GM12878 (cell line): ENCODE measurements around the gene RPS5. TPM values are rescaled to one million over a fixed set of nuclear protein-coding genes. Genes with fewer than 3 reads are reported as not detected.

ENCODE experiments used
- ATF2 ChIP-seq: IDR thresholded peaks from 2 replicates; pipeline ENCODE4 v1.6.1; 2012; ENCODE audit warnings: low read length, inconsistent platforms
- BRCA1 ChIP-seq: IDR thresholded peaks from 2 replicates; pipeline ENCODE4 v1.6.1; 2011; ENCODE audit warnings: low read depth, low read length, improper control_type of control experiment
- DPF2 ChIP-seq: fragments of 450-650 bp; IDR thresholded peaks from 2 replicates; pipeline ENCODE4 v1.6.1; 2017; ENCODE audit warnings: mild to moderate bottlenecking
- E2F4 ChIP-seq: IDR thresholded peaks from 2 replicates; pipeline ENCODE4 v1.6.1; 2012; ENCODE audit warnings: low read depth, low read length, improper control_type of control experiment
- IRF5 ChIP-seq: fragments of 450-650 bp; IDR thresholded peaks from 2 replicates; pipeline ENCODE4 v1.6.1; 2017; ENCODE audit warnings: borderline replicate concordance
- NR2F1 ChIP-seq: fragments of 450-650 bp; conservative IDR thresholded peaks from 2 replicates; pipeline ENCODE4 v1.6.1; 2017; ENCODE audit warnings: mild to moderate bottlenecking
- PBX3 ChIP-seq: IDR thresholded peaks from 2 replicates; pipeline ENCODE4 v1.6.1; 2011; ENCODE audit warnings: mild to moderate bottlenecking, low read depth, low read length, moderate library complexity; ENCODE audit not compliant: insufficient replicate concordance
- POLR2AphosphoS2 ChIP-seq: IDR thresholded peaks from 2 replicates; pipeline ENCODE4 v1.6.1; 2011; ENCODE audit warnings: low read depth, mild to moderate bottlenecking, low read length, improper control_type of control experiment, moderate library complexity
- RELA ChIP-seq: fragments of 450-650 bp; IDR thresholded peaks from 2 replicates; pipeline ENCODE4 v1.8.0; 2014; ENCODE audit warnings: borderline replicate concordance; ENCODE audit not compliant: partially characterized antibody
- RELB ChIP-seq: fragments of 450-650 bp; IDR thresholded peaks from 2 replicates; pipeline ENCODE4 v1.6.1; 2017; ENCODE audit warnings: low read depth, mild to moderate bottlenecking, moderate library complexity
- SIX5 ChIP-seq: IDR thresholded peaks from 2 replicates; pipeline ENCODE4 v1.6.1; 2011; ENCODE audit warnings: mild to moderate bottlenecking, low read depth, low read length, moderate library complexity; ENCODE audit not compliant: severe bottlenecking
- SMARCA5 ChIP-seq: fragments of 450-650 bp; IDR thresholded peaks from 2 replicates; pipeline ENCODE4 v1.6.1; 2017; ENCODE audit warnings: mild to moderate bottlenecking
- SRF ChIP-seq, 2 experiments: IDR thresholded peaks; 2 replicates each; pipeline ENCODE4 v1.6.1; 2011; ENCODE audit warnings: low read depth in 2 of 2, low read length in 2 of 2, mild to moderate bottlenecking in 1 of 2, moderate library complexity in 1 of 2
- STAT3 ChIP-seq: IDR thresholded peaks from 2 replicates; pipeline ENCODE4 v1.6.1; 2011; ENCODE audit warnings: low read depth, low read length, improper control_type of control experiment
- YBX1 ChIP-seq: fragments of 450-650 bp; IDR thresholded peaks from 2 replicates; pipeline ENCODE4 v1.6.1; 2016; ENCODE audit warnings: antibody characterized with exemption
- polyA plus RNA-seq, 11 experiments: library from polyadenylated mRNA; depleted of rRNA in 4 of 11; unstranded in 6 of 11; stranded (reverse) in 5 of 11; fragments of >200 nt; fragmentation: Nextera tagmentation in 4 of 11; fragmentation: Illumina TruSeq in 1 of 11; extraction: Ambion mirVana in 4 of 11; extraction: Trizol in 1 of 11; gene quantifications; 1 replicate in 1 of 11; 2 replicates in 10 of 11; pipeline versions ENCODE4 v1.2.1 to v1.2.3, GENCODE V29; 2011 to 2016; ENCODE audit warnings: inconsistent platforms in 2 of 11, missing spikeins in 2 of 11, low read depth in 1 of 11
- total RNA-seq, 4 experiments: library from RNA; depleted of rRNA in 3 of 4; stranded (reverse); fragments of >200 nt in 3 of 4; fragmentation: Illumina TruSeq in 1 of 4; extraction: Trizol in 1 of 4; gene quantifications; 2 replicates each; pipeline versions ENCODE4 v1.2.1 to v1.2.3, GENCODE V29; 2013 to 2021
- TF ChIP-seq, protein P1 (sequence below): fragments of 450-650 bp; IDR thresholded peaks from 2 replicates; pipeline ENCODE4 v1.6.1; 2018; ENCODE audit warnings: borderline replicate concordance, mild to moderate bottlenecking; ENCODE audit not compliant: partially characterized antibody
- TF ChIP-seq, protein P2 (sequence below): fragments of 450-650 bp; IDR thresholded peaks from 2 replicates; pipeline ENCODE4 v1.6.1; 2018; ENCODE audit warnings: mild to moderate bottlenecking, low read depth, moderate library complexity; ENCODE audit not compliant: partially characterized antibody

Gene RPS5
- total and polyA plus RNA-seq, 10 of the 15 experiments (the other 5 are each of a cell fraction or from before 2014, with no cell fraction given) = 1,284 to 3,652 (median 1,922) TPM

- TF ChIP-seq, protein P1, sequence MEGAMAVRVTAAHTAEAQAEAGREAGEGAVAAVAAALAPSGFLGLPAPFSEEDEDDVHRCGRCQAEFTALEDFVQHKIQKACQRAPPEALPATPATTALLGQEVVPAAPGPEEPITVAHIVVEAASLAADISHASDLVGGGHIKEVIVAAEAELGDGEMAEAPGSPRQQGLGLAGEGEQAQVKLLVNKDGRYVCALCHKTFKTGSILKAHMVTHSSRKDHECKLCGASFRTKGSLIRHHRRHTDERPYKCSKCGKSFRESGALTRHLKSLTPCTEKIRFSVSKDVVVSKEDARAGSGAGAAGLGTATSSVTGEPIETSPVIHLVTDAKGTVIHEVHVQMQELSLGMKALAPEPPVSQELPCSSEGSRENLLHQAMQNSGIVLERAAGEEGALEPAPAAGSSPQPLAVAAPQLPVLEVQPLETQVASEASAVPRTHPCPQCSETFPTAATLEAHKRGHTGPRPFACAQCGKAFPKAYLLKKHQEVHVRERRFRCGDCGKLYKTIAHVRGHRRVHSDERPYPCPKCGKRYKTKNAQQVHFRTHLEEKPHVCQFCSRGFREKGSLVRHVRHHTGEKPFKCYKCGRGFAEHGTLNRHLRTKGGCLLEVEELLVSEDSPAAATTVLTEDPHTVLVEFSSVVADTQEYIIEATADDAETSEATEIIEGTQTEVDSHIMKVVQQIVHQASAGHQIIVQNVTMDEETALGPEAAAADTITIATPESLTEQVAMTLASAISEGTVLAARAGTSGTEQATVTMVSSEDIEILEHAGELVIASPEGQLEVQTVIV = no peak
- TF ChIP-seq POLR2AphosphoS2 = no peak
- no peak for TF ChIP-seq SMARCA5
- TF ChIP-seq PBX3 = no peak
- TF ChIP-seq NR2F1 = 0 out of 2 replicates have a peak, but pooled peaks have one; percentile 22
- TF ChIP-seq ATF2 = no peak
- TF ChIP-seq DPF2 = 0 out of 2 replicates have a peak, but pooled peaks have one; percentile 13
- no peak for TF ChIP-seq E2F4
- no peak for TF ChIP-seq SIX5
- TF ChIP-seq IRF5 = no peak
- TF ChIP-seq, protein P2, sequence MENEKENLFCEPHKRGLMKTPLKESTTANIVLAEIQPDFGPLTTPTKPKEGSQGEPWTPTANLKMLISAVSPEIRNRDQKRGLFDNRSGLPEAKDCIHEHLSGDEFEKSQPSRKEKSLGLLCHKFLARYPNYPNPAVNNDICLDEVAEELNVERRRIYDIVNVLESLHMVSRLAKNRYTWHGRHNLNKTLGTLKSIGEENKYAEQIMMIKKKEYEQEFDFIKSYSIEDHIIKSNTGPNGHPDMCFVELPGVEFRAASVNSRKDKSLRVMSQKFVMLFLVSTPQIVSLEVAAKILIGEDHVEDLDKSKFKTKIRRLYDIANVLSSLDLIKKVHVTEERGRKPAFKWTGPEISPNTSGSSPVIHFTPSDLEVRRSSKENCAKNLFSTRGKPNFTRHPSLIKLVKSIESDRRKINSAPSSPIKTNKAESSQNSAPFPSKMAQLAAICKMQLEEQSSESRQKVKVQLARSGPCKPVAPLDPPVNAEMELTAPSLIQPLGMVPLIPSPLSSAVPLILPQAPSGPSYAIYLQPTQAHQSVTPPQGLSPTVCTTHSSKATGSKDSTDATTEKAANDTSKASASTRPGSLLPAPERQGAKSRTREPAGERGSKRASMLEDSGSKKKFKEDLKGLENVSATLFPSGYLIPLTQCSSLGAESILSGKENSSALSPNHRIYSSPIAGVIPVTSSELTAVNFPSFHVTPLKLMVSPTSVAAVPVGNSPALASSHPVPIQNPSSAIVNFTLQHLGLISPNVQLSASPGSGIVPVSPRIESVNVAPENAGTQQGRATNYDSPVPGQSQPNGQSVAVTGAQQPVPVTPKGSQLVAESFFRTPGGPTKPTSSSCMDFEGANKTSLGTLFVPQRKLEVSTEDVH = no peak
- no peak for TF ChIP-seq BRCA1
- TF ChIP-seq RELA = peak; percentile 15
- no peak for TF ChIP-seq SRF (IDR thresholded peaks at IDR 0.05; ENCODE audit: low read depth in 2 of 2, low read length in 2 of 2)
- TF ChIP-seq RELB = peak; percentile 44
- no peak for TF ChIP-seq STAT3
- TF ChIP-seq YBX1 = no peak
Observed at GRCh38 chr19:58385891-58386575, 1.0 kb upstream of the RPS5 start (continued).
